ENCODE data around the gene SCFD1.

The SCFD1 gene

GRCh38 chr14:30698463-30698862, 76.3 kb downstream of the SCFD1 start:
- Histone ChIP-seq H3K27ac (ENCODE audit: low read length) (no peak overlapping the region), H3K4me3 (ENCODE audit: low read depth in 1 of 2, low read length in 2 of 2) (no peak overlapping the region), H3K4me1 (ENCODE audit: insufficient read depth, low read length) (no peaks in the 10 kb centered on the region), H2AFZ (ENCODE audit: low read depth, low read length) (no peak overlapping the region), H3K27me3 (ENCODE audit: insufficient read depth, low read length, poor library complexity) (no peaks in the 10 kb centered on the region), H3K36me3 (ENCODE audit: insufficient read depth, low read length) (peaks cover 31% of the 10 kb centered on the region), H4K20me1 (ENCODE audit: insufficient read depth, low read length) (no peaks in the 10 kb centered on the region), H3K4me2 (ENCODE audit: insufficient read depth, low read length) (no peak overlapping the region), H3K9ac (ENCODE audit: low read depth, low read length) (no peak overlapping the region), H3K79me2 (ENCODE audit: insufficient read depth, low read length) (no peaks in the 10 kb centered on the region), H3K9me3 (ENCODE audit: insufficient read depth, low read length, severe bottlenecking) (no peaks in the 10 kb centered on the region)
- DNase-seq, result no peak
- ATAC-seq (ENCODE audit: insufficient read depth, low read depth), result no peak
- no peak for TF ChIP-seq CTCF (IDR thresholded peaks at IDR 0.05; ENCODE audit: borderline replicate concordance, extremely low read depth, low read length, poor library complexity, severe bottlenecking)
- TF ChIP-seq EZH2 (IDR thresholded peaks at IDR 0.05; ENCODE audit: borderline replicate concordance, low read depth, low read length, severe bottlenecking), result no peak

- Histone ChIP-seq H3K36me3 (ENCODE audit: insufficient read depth, low read length) (peaks cover 32% of the 10 kb centered on the region), H3K79me2 (ENCODE audit: insufficient read depth, low read length) (no peaks in the 10 kb centered on the region), H4K20me1 (ENCODE audit: insufficient read depth, low read length) (no peaks in the 10 kb centered on the region), H3K4me3 (ENCODE audit: low read depth in 1 of 2, low read length in 2 of 2) (no peak overlapping the region), H3K4me1 (ENCODE audit: insufficient read depth, low read length) (no peaks in the 10 kb centered on the region), H3K4me2 (ENCODE audit: insufficient read depth, low read length) (no peak overlapping the region), H3K27ac (ENCODE audit: low read length) (no peak overlapping the region), H2AFZ (ENCODE audit: low read depth, low read length) (no peak overlapping the region), H3K9ac (ENCODE audit: low read depth, low read length) (no peak overlapping the region), H3K9me3 (ENCODE audit: insufficient read depth, low read length, severe bottlenecking) (no peaks in the 10 kb centered on the region), H3K27me3 (ENCODE audit: insufficient read depth, low read length, poor library complexity) (no peaks in the 10 kb centered on the region)
- DNase-seq (no peak), ATAC-seq (ENCODE audit: insufficient read depth, low read depth) (no peak)
- TF ChIP-seq CTCF (IDR thresholded peaks at IDR 0.05; ENCODE audit: borderline replicate concordance, extremely low read depth, low read length, poor library complexity, severe bottlenecking), result no peak
These were observed 84.6 kb downstream of the SCFD1 start for GRCh38 chr14:30706704-30707103.

- Histone ChIP-seq H3K4me1 (ENCODE audit: insufficient read depth, low read length) (no peaks in the 10 kb centered on the region), H3K4me2 (ENCODE audit: insufficient read depth, low read length) (no peak overlapping the region), H3K9ac (ENCODE audit: low read depth, low read length) (no peak overlapping the region), H3K79me2 (ENCODE audit: insufficient read depth, low read length) (no peaks in the 10 kb centered on the region), H3K27me3 (ENCODE audit: insufficient read depth, low read length, poor library complexity) (no peaks in the 10 kb centered on the region), H2AFZ (ENCODE audit: low read depth, low read length) (no peak overlapping the region), H3K27ac (ENCODE audit: low read length) (no peak overlapping the region), H4K20me1 (ENCODE audit: insufficient read depth, low read length) (no peaks in the 10 kb centered on the region), H3K9me3 (ENCODE audit: insufficient read depth, low read length, severe bottlenecking) (no peaks in the 10 kb centered on the region), H3K36me3 (ENCODE audit: insufficient read depth, low read length) (peaks cover 28% of the 10 kb centered on the region), H3K4me3 (ENCODE audit: low read depth in 1 of 2, low read length in 2 of 2) (no peak overlapping the region)
- DNase-seq, result no peak
- no peak for TF ChIP-seq CTCF (IDR thresholded peaks at IDR 0.05; ENCODE audit: borderline replicate concordance, extremely low read depth, low read length, poor library complexity, severe bottlenecking)
- no peak for TF ChIP-seq EZH2 (IDR thresholded peaks at IDR 0.05; ENCODE audit: borderline replicate concordance, low read depth, low read length, severe bottlenecking)
- no peak for ATAC-seq (ENCODE audit: insufficient read depth, low read depth)
These were observed 86.0 kb downstream of the SCFD1 start for GRCh38 chr14:30708157-30708556.

- Histone ChIP-seq H3K4me3 (ENCODE audit: low read depth in 1 of 2, low read length in 2 of 2) (no peak overlapping the region), H3K9ac (ENCODE audit: low read depth, low read length) (no peak overlapping the region), H3K27me3 (ENCODE audit: insufficient read depth, low read length, poor library complexity) (no peaks in the 10 kb centered on the region), H3K4me1 (ENCODE audit: insufficient read depth, low read length) (no peaks in the 10 kb centered on the region), H4K20me1 (ENCODE audit: insufficient read depth, low read length) (no peaks in the 10 kb centered on the region), H3K27ac (ENCODE audit: low read length) (no peak overlapping the region), H3K36me3 (ENCODE audit: insufficient read depth, low read length) (peaks cover 25% of the 10 kb centered on the region), H2AFZ (ENCODE audit: low read depth, low read length) (no peak overlapping the region), H3K9me3 (ENCODE audit: insufficient read depth, low read length, severe bottlenecking) (no peaks in the 10 kb centered on the region), H3K79me2 (ENCODE audit: insufficient read depth, low read length) (no peaks in the 10 kb centered on the region), H3K4me2 (ENCODE audit: insufficient read depth, low read length) (no peak overlapping the region)
- DNase-seq (no peak), ATAC-seq (ENCODE audit: insufficient read depth, low read depth) (no peak)
- no peak for TF ChIP-seq EZH2 (IDR thresholded peaks at IDR 0.05; ENCODE audit: borderline replicate concordance, low read depth, low read length, severe bottlenecking)
These were observed 87.1 kb downstream of the SCFD1 start for GRCh38 chr14:30709201-30709600.

Data from DND-41 (cell line).